ENCODE results near the gene PAIP2B. TPM values are rescaled to one million over a fixed set of nuclear protein-coding genes. Genes with fewer than 3 reads are reported as not detected.

Gene PAIP2B
- total RNA-seq (2022; extraction: Qiagen RNA extraction; ENCODE audit: low read depth), result 0.16 to 0.36 TPM (median 0.34 TPM) in 5 replicates

GRCh38 chr2:71226965-71227560 lies at the start of gene PAIP2B:
PAIP2B (minus strand) TSS chr2:71227103; CDS start chr2:71202589, 24,514 bp downstream.

Other genes starting within 250 kb of the PAIP2B start
- not detected in 5 replicates for gene ANKRD53, start 248.5 kb downstream of the PAIP2B start, total RNA-seq (2022; extraction: Qiagen RNA extraction; ENCODE audit: low read depth)
- gene TEX261, start 232.2 kb downstream of the PAIP2B start, total RNA-seq (2022; extraction: Qiagen RNA extraction; ENCODE audit: low read depth), result 70.6 to 88.3 TPM (median 83.2 TPM) in 5 replicates
- gene NAGK, start 158.5 kb downstream of the PAIP2B start, total RNA-seq (2022; extraction: Qiagen RNA extraction; ENCODE audit: low read depth), result 60.7 to 89.7 TPM (median 79.7 TPM) in 5 replicates
- 9.7 to 13.6 TPM (median 10.0 TPM) in 5 replicates for gene MCEE, start 96.9 kb downstream of the PAIP2B start, total RNA-seq (2022; extraction: Qiagen RNA extraction; ENCODE audit: low read depth)
- 33.4 to 59.3 TPM (median 36.6 TPM) in 5 replicates for gene MPHOSPH10, start 96.5 kb downstream of the PAIP2B start, total RNA-seq (2022; extraction: Qiagen RNA extraction; ENCODE audit: low read depth)
- gene ZNF638, start 104.7 kb upstream of the PAIP2B start, total RNA-seq (2022; extraction: Qiagen RNA extraction; ENCODE audit: low read depth), result 62.6 to 80.2 TPM (median 66.9 TPM) in 5 replicates
- gene DYSF, start 226.5 kb upstream of the PAIP2B start, total RNA-seq (2022; extraction: Qiagen RNA extraction; ENCODE audit: low read depth), result 0.61 to 0.91 TPM (median 0.75 TPM) in 5 replicates

Measured in A549 treated with ZK216348 at 1 μM for 4 hours (cell line).